OCI-LY7 (cell line): Measurements from ENCODE around the gene TMEM115. TPM values are rescaled to one million over a fixed set of nuclear protein-coding genes. Genes with fewer than 3 reads are reported as not detected.
A peak's percentile ranks its signal among the peaks of the same experiment; 100 is the strongest.

Experiments
- BruUV-seq: library from RNA; stranded (reverse); fragments of 400-500 nt; replicated peaks from 2 replicates; lab custom pipeline; 2021; lab: Mats Ljungman, UMichigan
- CTCF ChIA-PET: fragments of 300-600 bp; sonication (Branson Sonifier 250); formaldehyde crosslinking; loops from one replicate; lab custom pipeline; 2022; ENCODE audit warnings: antibody characterized with exemption; ENCODE audit not compliant: unreplicated experiment; lab: Charles Lee
- POLR2A ChIA-PET: fragments of 300-600 bp; sonication (Branson Sonifier 250); formaldehyde crosslinking; loops from one replicate; lab custom pipeline; 2022; ENCODE audit warnings: antibody characterized with exemption; lab: Charles Lee
- DNase-seq: peaks from one replicate; pipeline ENCODE4 v3.0.0-alpha.2; 2015; ENCODE audit warnings: low spot score
- H2AFZ ChIP-seq: fragments of 200-600 bp; sonication (generic), shearing (Covaris generic); 2 replicates; pipeline ENCODE4 v1.6.1; 2014; ENCODE audit warnings: mild to moderate bottlenecking, antibody characterized with exemption, low read length, moderate library complexity
- H3K27ac ChIP-seq: fragments of 200-600 bp; sonication (generic); 2 replicates; pipeline ENCODE4 v1.5.1; 2014; ENCODE audit warnings: mixed run types, low read depth, mild to moderate bottlenecking, moderate library complexity, low read length, inconsistent platforms; ENCODE audit not compliant: poor library complexity, severe bottlenecking
- H3K36me3 ChIP-seq: fragments of 200-600 bp; sonication (generic); 2 replicates; pipeline ENCODE4 v1.6.1; 2014; ENCODE audit warnings: mild to moderate bottlenecking, antibody characterized with exemption, low read length, moderate library complexity, mixed read lengths; ENCODE audit not compliant: insufficient read depth
- H3K4me1 ChIP-seq: fragments of 200-600 bp; sonication (generic); 2 replicates; pipeline ENCODE4 v1.5.1; 2014; ENCODE audit warnings: mild to moderate bottlenecking, low read length; ENCODE audit not compliant: insufficient read depth, poor library complexity, severe bottlenecking
- H3K4me2 ChIP-seq: fragments of 200-600 bp; sonication (generic); 2 replicates; pipeline ENCODE4 v1.6.1; 2014; ENCODE audit warnings: mild to moderate bottlenecking, low read length
- H3K4me3 ChIP-seq: fragments of 200-600 bp; sonication (generic); 2 replicates; pipeline ENCODE4 v1.5.1; 2014; ENCODE audit warnings: mild to moderate bottlenecking, low read depth, low read length; ENCODE audit not compliant: poor library complexity, severe bottlenecking
- H3K79me2 ChIP-seq: fragments of 200-600 bp; sonication (generic); 2 replicates; pipeline ENCODE4 v1.6.1; 2016; ENCODE audit warnings: low read depth, mild to moderate bottlenecking, low read length, moderate library complexity, mixed read lengths; ENCODE audit not compliant: insufficient read depth
- H3K9me2 ChIP-seq: fragments of 200-600 bp; sonication (generic); 2 replicates; pipeline ENCODE4 v1.6.1; 2016; ENCODE audit warnings: mild to moderate bottlenecking, low read length, mixed read lengths; ENCODE audit not compliant: insufficient read depth
- H3K9me3 ChIP-seq: fragments of 200-600 bp; sonication (generic); 2 replicates; pipeline ENCODE4 v1.6.1; 2014; ENCODE audit warnings: mild to moderate bottlenecking, mixed run types, low read length, mixed read lengths
- H4K20me1 ChIP-seq: fragments of 200-600 bp; sonication (generic); 2 replicates; pipeline ENCODE4 v1.6.1; 2014; ENCODE audit warnings: mild to moderate bottlenecking, antibody characterized with exemption, low read length, moderate library complexity, mixed read lengths; ENCODE audit not compliant: insufficient read depth
- CTCF ChIP-seq: fragments of 200-600 bp; sonication (generic); conservative IDR thresholded peaks from 2 replicates; pipeline ENCODE4 v1.5.1; 2014; ENCODE audit warnings: mild to moderate bottlenecking, antibody characterized with exemption, low read length, moderate library complexity, mixed read lengths
- EZH2phosphoT487 ChIP-seq: fragments of 200-600 bp; sonication (generic); IDR thresholded peaks from 2 replicates; pipeline ENCODE4 v1.6.1; 2018; ENCODE audit warnings: low read depth, borderline replicate concordance, mild to moderate bottlenecking, mixed run types, antibody characterized with exemption, low read length, moderate library complexity, mixed read lengths
- intact Hi-C: fragments of 100-400 bp; cut with micrococcal nuclease; formaldehyde crosslinking; loops from one replicate; pipeline ENCODE4 v1.10.0; 2022; ENCODE audit not compliant: unreplicated experiment
- total RNA-seq, 2 experiments: library from RNA; depleted of rRNA in 1 of 2; stranded (reverse); fragments of >200 nt in 1 of 2; shearing (Covaris generic) in 1 of 2; gene quantifications; 2 replicates each; pipeline ENCODE4 v1.2.3, GENCODE V29; 2014 to 2022

TMEM115 gene
- total RNA-seq, 2 experiments from 2014 or later: 16.2 to 18.9 TPM

GRCh38 chr3:50319181-50319893 is 40.0 kb downstream of the TMEM115 start:
- POLR2A ChIA-PET: interaction anchor here (1.1 kb wide), 1 partner anchor 18 kb away, joined by 4 read pairs; no protein-coding TSS in a partner anchor

GRCh38 chr3:50318615-50319014 is 40.7 kb downstream of the TMEM115 start:
- no TSS peak for BruUV-seq
- CTCF ChIA-PET: interaction anchor here (1.1 kb wide), 1 partner anchor 14 kb away, joined by 3 read pairs; no protein-coding TSS in a partner anchor

More at GRCh38 chr3:50319181-50319893, 40.0 kb downstream of the TMEM115 start:
- Histone ChIP-seq H3K9me3 (no peaks in the 10 kb centered on the region), H3K27ac (peak overlapping the region; percentile 18), H3K4me1 (peaks cover 49% of the 10 kb centered on the region), H3K9me2 (no peaks in the 10 kb centered on the region), H3K4me2 (peak overlapping the region; percentile 73; the same call in 1 of the 2 replicates), H4K20me1 (no peaks in the 10 kb centered on the region), H3K4me3 (no peak overlapping the region), H2AFZ (no peak overlapping the region), H3K36me3 (peaks cover 10% of the 10 kb centered on the region; the same call in 1 of the 2 replicates), H3K79me2 (no peaks in the 10 kb centered on the region)
- TF ChIP-seq EZH2phosphoT487 (no peak), CTCF (no peak)
- intact Hi-C loops: no loop called here
- CTCF ChIA-PET: no interaction called here
- BruUV-seq: no TSS peak
- DNase-seq: no peak

More at GRCh38 chr3:50318615-50319014, 40.7 kb downstream of the TMEM115 start:
- POLR2A ChIA-PET: interaction anchor here (1.1 to 1.6 kb wide), 2 partner anchors 18 to 19 kb away, joined by 4 to 8 read pairs; partner anchors contain the start of genes HYAL3 and NAA80
- H3K36me3 ChIP-seq: 0 out of 2 replicates have a peak, but pooled peaks cover 6% of the 10 kb centered on the region
- no peaks in the 10 kb centered on the region for H3K9me2 ChIP-seq
- peak overlapping the region; percentile 46 for H3K4me2 ChIP-seq
- no peaks in the 10 kb centered on the region for H3K79me2 ChIP-seq
- H4K20me1 ChIP-seq: no peaks in the 10 kb centered on the region
- no peak overlapping the region for H2AFZ ChIP-seq
- intact Hi-C loops: no loop called here
- peak overlapping the region; percentile 18 for H3K27ac ChIP-seq
- H3K4me1 ChIP-seq: peaks cover 49% of the 10 kb centered on the region
- peak overlapping the region; percentile 23 for H3K4me3 ChIP-seq
- DNase-seq: no peak
- no peak for TF ChIP-seq EZH2phosphoT487
- no peak for TF ChIP-seq CTCF
- H3K9me3 ChIP-seq: no peaks in the 10 kb centered on the region
